BE2C (cell line): ENCODE results near the gene DIAPH3.

ENCODE experiments used
- DNase-seq: peaks from one replicate; pipeline ENCODE4 v3.0.0-alpha.2; 2020
- H3K27me3 ChIP-seq: fragments of 250-450 bp; sonication (Bioruptor Pico); 2 replicates; pipeline ENCODE4 v1.5.1; 2020; ENCODE audit warnings: mild to moderate bottlenecking
- H3K36me3 ChIP-seq: fragments of 250-450 bp; sonication (Bioruptor Pico); 2 replicates; pipeline ENCODE4 v1.5.1; 2020; ENCODE audit warnings: mild to moderate bottlenecking
- H3K4me1 ChIP-seq: fragments of 250-450 bp; sonication (Bioruptor Pico); 2 replicates; pipeline ENCODE4 v1.5.1; 2020
- H3K4me3 ChIP-seq: 2 replicates; pipeline ENCODE4 v1.5.1; 2011; ENCODE audit warnings: low read depth, low read length
- H3K9me3 ChIP-seq: fragments of 250-450 bp; sonication (Bioruptor Pico); 2 replicates; pipeline ENCODE4 v1.5.1; 2020
- TF ChIP-seq, protein P1 (sequence below): IDR thresholded peaks from 2 replicates; pipeline ENCODE4 v1.5.1; 2012; ENCODE audit warnings: mild to moderate bottlenecking, low read depth, low read length

The DIAPH3 gene

DNA sequence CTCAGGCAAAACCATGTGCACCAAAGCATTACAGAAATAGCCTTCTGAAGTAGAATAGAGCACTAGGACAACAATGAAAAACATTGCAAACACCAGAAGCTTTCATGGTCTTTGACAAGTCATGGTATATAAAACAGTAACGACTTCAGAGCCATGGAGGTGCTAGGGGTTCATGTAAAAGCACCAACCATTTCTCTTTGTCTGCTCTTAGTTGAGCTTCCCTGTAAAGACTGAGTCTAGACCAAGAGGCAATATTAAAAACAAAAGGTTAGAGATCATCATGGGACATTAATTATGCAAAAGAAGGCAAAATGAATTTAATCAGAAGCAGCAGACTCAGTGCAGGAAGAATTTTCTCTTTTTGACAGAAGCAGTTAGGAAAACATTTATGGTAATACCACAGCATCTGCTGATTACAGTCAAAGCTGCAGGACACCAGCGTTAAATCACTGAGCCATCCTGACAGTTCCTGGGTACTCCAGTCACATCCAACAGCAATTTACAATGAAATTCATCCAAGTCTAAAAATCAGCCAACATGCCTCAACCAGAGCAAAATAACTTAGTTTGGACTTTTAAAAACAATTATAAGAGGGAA lies 476.8 kb downstream of the DIAPH3 start:
- Histone ChIP-seq H3K4me3 (no peak overlapping the region), H3K27me3 (no peaks in the 10 kb centered on the region), H3K9me3 (no peaks in the 10 kb centered on the region), H3K4me1 (peaks cover 49% of the 10 kb centered on the region), H3K36me3 (no peaks in the 10 kb centered on the region)
- DNase-seq, result peak; percentile 19
- TF ChIP-seq, protein P1, sequence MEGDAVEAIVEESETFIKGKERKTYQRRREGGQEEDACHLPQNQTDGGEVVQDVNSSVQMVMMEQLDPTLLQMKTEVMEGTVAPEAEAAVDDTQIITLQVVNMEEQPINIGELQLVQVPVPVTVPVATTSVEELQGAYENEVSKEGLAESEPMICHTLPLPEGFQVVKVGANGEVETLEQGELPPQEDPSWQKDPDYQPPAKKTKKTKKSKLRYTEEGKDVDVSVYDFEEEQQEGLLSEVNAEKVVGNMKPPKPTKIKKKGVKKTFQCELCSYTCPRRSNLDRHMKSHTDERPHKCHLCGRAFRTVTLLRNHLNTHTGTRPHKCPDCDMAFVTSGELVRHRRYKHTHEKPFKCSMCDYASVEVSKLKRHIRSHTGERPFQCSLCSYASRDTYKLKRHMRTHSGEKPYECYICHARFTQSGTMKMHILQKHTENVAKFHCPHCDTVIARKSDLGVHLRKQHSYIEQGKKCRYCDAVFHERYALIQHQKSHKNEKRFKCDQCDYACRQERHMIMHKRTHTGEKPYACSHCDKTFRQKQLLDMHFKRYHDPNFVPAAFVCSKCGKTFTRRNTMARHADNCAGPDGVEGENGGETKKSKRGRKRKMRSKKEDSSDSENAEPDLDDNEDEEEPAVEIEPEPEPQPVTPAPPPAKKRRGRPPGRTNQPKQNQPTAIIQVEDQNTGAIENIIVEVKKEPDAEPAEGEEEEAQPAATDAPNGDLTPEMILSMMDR, result no peak

DNA sequence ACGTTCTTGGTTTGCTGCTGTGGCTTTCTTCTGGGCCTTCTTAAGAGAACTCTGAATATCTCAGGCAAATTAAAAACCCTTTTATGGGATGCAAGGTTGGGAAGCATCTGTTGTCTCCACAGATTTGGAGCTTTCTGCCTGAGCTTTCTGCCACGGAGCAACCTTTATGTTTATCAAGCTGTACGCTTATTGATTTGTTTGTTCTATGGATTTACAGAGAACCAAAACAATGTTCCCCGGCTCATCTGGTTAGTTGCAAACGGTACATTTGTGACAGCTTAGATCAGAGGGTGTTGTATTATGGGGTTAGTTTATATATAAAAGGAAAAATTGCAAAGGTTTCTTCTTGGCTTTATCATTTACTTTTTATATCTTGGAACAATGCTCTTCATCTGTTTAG lies 479.6 kb downstream of the DIAPH3 start:
- Histone ChIP-seq H3K4me3 (no peak overlapping the region), H3K27me3 (no peaks in the 10 kb centered on the region), H3K4me1 (peaks cover 42% of the 10 kb centered on the region), H3K36me3 (no peaks in the 10 kb centered on the region), H3K9me3 (no peaks in the 10 kb centered on the region)
- no peak for DNase-seq
- TF ChIP-seq, protein P1, result no peak

DNA sequence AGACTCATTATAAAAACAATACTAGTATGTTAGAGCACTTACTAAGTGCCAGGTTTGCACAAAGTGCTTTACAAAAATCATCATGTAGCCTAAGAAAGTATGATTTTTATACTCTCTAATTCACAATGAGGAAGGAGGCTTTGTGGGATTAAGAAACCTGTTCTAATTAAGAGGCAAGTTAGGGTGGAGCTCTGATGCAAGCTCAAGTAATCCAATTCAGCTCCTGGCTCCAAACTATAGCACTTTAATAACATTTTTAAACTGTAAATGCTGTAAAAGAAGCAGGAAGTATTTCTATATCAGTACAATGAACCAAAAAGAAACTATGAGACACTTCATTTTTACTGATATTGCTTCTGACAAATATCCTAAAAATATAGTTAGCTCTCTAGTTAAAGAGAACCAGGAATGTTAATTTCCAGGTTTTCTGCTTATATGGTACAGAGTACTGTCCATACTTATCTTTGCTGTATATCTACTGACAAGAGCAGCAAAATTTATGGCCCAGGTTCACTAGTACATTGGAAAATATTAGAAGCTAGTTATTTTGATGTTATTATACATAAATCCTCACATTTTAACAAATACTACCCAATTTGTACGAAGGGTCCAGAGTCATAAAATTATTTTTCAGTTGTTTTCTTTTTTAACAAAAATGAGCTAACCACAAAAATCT lies 482.0 kb downstream of the DIAPH3 start:
- H3K9me3 ChIP-seq, result no peaks in the 10 kb centered on the region
- H3K4me1 ChIP-seq, result peaks cover 38% of the 10 kb centered on the region
- H3K36me3 ChIP-seq, result no peaks in the 10 kb centered on the region
- DNase-seq, result no peak
- H3K4me3 ChIP-seq, result no peak overlapping the region
- TF ChIP-seq, protein P1, result no peak
- H3K27me3 ChIP-seq, result no peaks in the 10 kb centered on the region

DNA sequence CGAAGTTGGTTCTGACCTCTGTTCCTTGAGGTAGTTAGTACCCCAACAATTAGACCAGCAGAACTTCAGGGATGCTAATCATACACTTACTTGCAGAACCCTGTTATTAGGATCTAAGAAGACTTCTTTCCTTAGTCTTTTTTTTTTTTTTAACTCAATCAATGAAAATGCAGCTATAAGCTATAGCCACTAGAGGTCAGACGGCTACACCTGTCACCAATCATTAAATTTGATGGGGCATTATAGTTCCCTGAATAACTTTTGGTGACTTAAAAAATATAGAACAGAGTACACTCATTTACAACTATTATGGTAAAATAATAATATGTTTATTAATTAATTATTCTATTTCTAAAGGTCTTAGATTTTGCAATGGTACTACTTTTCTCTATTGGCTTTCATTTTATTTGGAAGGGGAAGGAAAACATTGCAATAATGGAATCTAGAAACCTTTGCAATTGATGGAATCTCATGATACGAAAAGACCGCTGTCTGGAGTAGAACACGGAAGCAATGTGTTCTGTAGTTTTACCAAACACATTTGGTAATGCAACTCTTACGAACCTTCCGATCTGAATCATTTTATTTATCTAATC lies 483.2 kb downstream of the DIAPH3 start:
- peaks cover 26% of the 10 kb centered on the region for H3K4me1 ChIP-seq
- TF ChIP-seq, protein P1, result peak; percentile 79
- H3K4me3 ChIP-seq, result no peak overlapping the region
- H3K36me3 ChIP-seq, result no peaks in the 10 kb centered on the region
- no peak for DNase-seq
- H3K9me3 ChIP-seq, result no peaks in the 10 kb centered on the region
- no peaks in the 10 kb centered on the region for H3K27me3 ChIP-seq

DNA sequence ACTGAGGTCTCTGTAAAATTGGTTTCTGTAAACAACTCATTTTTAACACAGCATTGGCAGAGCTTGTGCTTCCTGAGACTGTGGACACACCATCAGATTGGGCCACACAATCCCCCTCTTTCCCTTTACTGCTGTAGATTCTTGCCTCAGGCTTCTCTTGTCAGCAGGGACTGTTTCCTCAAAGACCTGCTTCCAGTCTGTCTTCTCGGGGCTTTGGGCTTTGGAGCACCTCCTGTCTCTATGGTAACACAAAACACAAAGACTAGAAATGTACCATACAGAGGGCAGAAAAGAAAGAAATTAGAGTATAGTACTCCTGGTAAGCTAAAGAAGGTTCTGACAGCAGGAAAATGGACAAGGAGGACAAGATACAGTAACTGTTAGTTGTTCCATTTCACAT lies 484.5 kb downstream of the DIAPH3 start:
- Histone ChIP-seq H3K27me3 (no peaks in the 10 kb centered on the region), H3K4me3 (no peak overlapping the region), H3K9me3 (no peaks in the 10 kb centered on the region), H3K4me1 (peaks cover 20% of the 10 kb centered on the region), H3K36me3 (no peaks in the 10 kb centered on the region)
- DNase-seq, result peak; percentile 42
- TF ChIP-seq, protein P1, result no peak
